Activated CD4-positive, alpha-beta T cell treated with anti-CD3 and anti-CD28 coated beads, Interleukin-2, amount 50 U/mL, for 24 hours (primary cell): Measurements from ENCODE around the gene ISM1.

Experiments
- DNase-seq, 2 donors: peaks; one replicate each; pipeline ENCODE4 v3.0.0-alpha.2; 2020; ENCODE audit warnings: low read depth in 1 of 2, low spot score in 1 of 2

Gene ISM1

GRCh38 chr20:13220904-13221297, at the start of gene ISM1:
Gene ISM1 (plus strand): TSS chr20:13221274. CDS start chr20:13221777, 503 bp downstream.
- DNase-seq: peak; percentile 27 to 32

GRCh38 chr20:13173201-13173600, 47.9 kb upstream of the ISM1 start:
- DNase-seq: no peak

- no peak for DNase-seq
These were observed 46.7 kb upstream of the ISM1 start for GRCh38 chr20:13174402-13174801.

GRCh38 chr20:13180986-13181889, 39.8 kb upstream of the ISM1 start:
- DNase-seq: no peak

GRCh38 chr20:13183005-13183404, 38.1 kb upstream of the ISM1 start:
- no peak for DNase-seq

- no peak for DNase-seq
These were observed 34.9 kb upstream of the ISM1 start for GRCh38 chr20:13186043-13186774.

GRCh38 chr20:13187899-13188298, 33.2 kb upstream of the ISM1 start:
- DNase-seq: no peak

- DNase-seq: no peak
These were observed 21.8 kb upstream of the ISM1 start for GRCh38 chr20:13199279-13199678.

GRCh38 chr20:13200767-13201500, 20.1 kb upstream of the ISM1 start:
- no peak for DNase-seq

GRCh38 chr20:13202565-13202964, 18.5 kb upstream of the ISM1 start:
- DNase-seq: no peak

- no peak for DNase-seq
These were observed 15.6 kb upstream of the ISM1 start for GRCh38 chr20:13205425-13205824.

- no peak for DNase-seq
These were observed 15.1 kb upstream of the ISM1 start for GRCh38 chr20:13205848-13206434.

- DNase-seq: no peak
These were observed 14.1 kb upstream of the ISM1 start for GRCh38 chr20:13207016-13207415.

- no peak for DNase-seq
These were observed 9.0 kb upstream of the ISM1 start for GRCh38 chr20:13211956-13212618.

- DNase-seq: no peak
These were observed 8.3 kb upstream of the ISM1 start for GRCh38 chr20:13212750-13213149.

- no peak for DNase-seq
These were observed 7.7 kb upstream of the ISM1 start for GRCh38 chr20:13213335-13213734.

- no peak for DNase-seq
These were observed 4.5 kb upstream of the ISM1 start for GRCh38 chr20:13216533-13216932.

- DNase-seq: no peak
These were observed 1.5 kb upstream of the ISM1 start for GRCh38 chr20:13219327-13220193.

GRCh38 chr20:13220194-13220903, 725 bp upstream of the ISM1 start:
- peak; percentile 10 to 11 for DNase-seq
